K562 (cell line): ENCODE results near the gene DYRK4. TPM values are rescaled to one million over a fixed set of nuclear protein-coding genes. Genes with fewer than 3 reads are reported as not detected.

Source experiments
- ATAC-seq: fragments of 200-7000 bp; cut with Tn5 transposase; 3 replicates; pipeline ENCODE4 v1.9.1; 2020; ENCODE audit warnings: moderate library complexity
- BruUV-seq: library from RNA; stranded (reverse); fragments of 400-500 nt; replicated peaks from 2 replicates; lab custom pipeline; 2021; lab: Mats Ljungman, UMichigan
- CTCF ChIA-PET: fragments of 300-600 bp; formaldehyde crosslinking; extraction: SDS; loops from one replicate; lab custom pipeline; 2021; ENCODE audit warnings: low intra/inter-chr PET ratio; lab: Yijun Ruan, JAX
- POLR2A ChIA-PET: fragments of 300-600, 350-650 bp; sonication (Branson Sonifier 250); formaldehyde crosslinking; extraction: SDS; loops from one replicate; lab custom pipeline; 2021; ENCODE audit warnings: antibody characterized with exemption, inconsistent platforms; lab: Yijun Ruan, JAX
- DNase-seq, 4 experiments: peaks; one replicate each; pipeline versions ENCODE4 v3.0.0 to v3.0.0-alpha.2; 2011 to 2018; ENCODE audit warnings: low spot score in 3 of 4, mixed read lengths in 3 of 4; ENCODE audit errors: extremely low read depth in 1 of 4
- FAIRE-seq: peaks from 2 replicates; lab custom pipeline; 2011; peaks lifted over from hg19 to GRCh38; lab: Jason Lieb, UNC
- H2AFZ ChIP-seq: 2 replicates; pipeline ENCODE4 v1.6.0; 2011; ENCODE audit warnings: low read depth, low read length, control low read depth, inconsistent platforms
- H3K27ac ChIP-seq: fragments of 200-600 bp; 3 replicates; pipeline ENCODE4 v1.8.0; 2011; ENCODE audit warnings: low read depth, mild to moderate bottlenecking, control low read depth, inconsistent platforms, low read length, moderate library complexity, mixed read lengths; ENCODE audit errors: extremely low read depth
- H3K27me3 ChIP-seq, 2 experiments: fragments of 300-600 bp in 1 of 2; 2 replicates in 1 of 2; 3 replicates in 1 of 2; pipeline versions ENCODE4 v1.6.0 to v1.8.0; 2011; ENCODE audit warnings: inconsistent platforms in 2 of 2, low read length in 2 of 2, mild to moderate bottlenecking in 1 of 2, mixed read lengths in 1 of 2, moderate library complexity in 1 of 2; ENCODE audit not compliant: control insufficient read depth in 2 of 2, insufficient read depth in 2 of 2
- H3K36me3 ChIP-seq: fragments of 300-600 bp; 3 replicates; pipeline ENCODE4 v1.8.0; 2011; ENCODE audit warnings: mild to moderate bottlenecking, low read length, inconsistent platforms; ENCODE audit not compliant: control insufficient read depth, insufficient read depth
- H3K4me1 ChIP-seq, 2 experiments: fragments of 200-600 bp in 1 of 2; replicated peaks in 1 of 2; 2 replicates in 1 of 2; 3 replicates in 1 of 2; pipeline versions ENCODE4 v1.5.1 to v1.8.0; 2011; ENCODE audit warnings: inconsistent platforms in 2 of 2, low read length in 2 of 2, mild to moderate bottlenecking in 1 of 2, mixed read lengths in 1 of 2, moderate library complexity in 1 of 2; ENCODE audit not compliant: control insufficient read depth in 2 of 2, insufficient read depth in 2 of 2
- H3K4me2 ChIP-seq: 2 replicates; pipeline ENCODE4 v1.6.1; 2011; ENCODE audit warnings: low read length, control low read depth, inconsistent platforms, mixed read lengths; ENCODE audit not compliant: insufficient read depth
- H3K4me3 ChIP-seq: fragments of 200-600 bp; sonication (generic), shearing (Covaris generic); 2 replicates; pipeline ENCODE4 v1.5.1; 2016; ENCODE audit warnings: control low read depth, inconsistent platforms
- H3K79me2 ChIP-seq: fragments of 200-600 bp; 3 replicates; pipeline ENCODE4 v1.8.0; 2011; ENCODE audit warnings: low read length, inconsistent platforms; ENCODE audit not compliant: control insufficient read depth, insufficient read depth
- H3K9ac ChIP-seq, 2 experiments: 2 replicates each; pipeline versions ENCODE4 v1.6.0 to v1.6.1; 2011; ENCODE audit warnings: low read depth in 2 of 2, low read length in 2 of 2, control low read depth in 1 of 2, inconsistent platforms in 1 of 2, mild to moderate bottlenecking in 1 of 2, mixed read lengths in 1 of 2; ENCODE audit not compliant: insufficient read depth in 1 of 2
- H3K9me1 ChIP-seq: one replicate; pipeline ENCODE4 v1.6.0; 2011; ENCODE audit warnings: inconsistent platforms, mild to moderate bottlenecking, low read length, moderate library complexity; ENCODE audit not compliant: control insufficient read depth, insufficient read depth
- H3K9me3 ChIP-seq: replicated peaks from 2 replicates; pipeline ENCODE4 v1.5.1; 2011; ENCODE audit warnings: low read depth, low read length, inconsistent platforms; ENCODE audit not compliant: control insufficient read depth, insufficient read depth
- H4K20me1 ChIP-seq: replicated peaks from 2 replicates; pipeline ENCODE4 v1.6.1; 2011; ENCODE audit warnings: low read length, inconsistent platforms, mixed read lengths; ENCODE audit not compliant: control insufficient read depth, insufficient read depth
- CREBBP ChIP-seq: IDR thresholded peaks from one replicate; pipeline ENCODE4 v1.6.1; 2012; ENCODE audit warnings: low read depth, mild to moderate bottlenecking, control low read depth, inconsistent platforms, low read length
- EGR1 ChIP-seq: fragments of 450-650 bp; conservative IDR thresholded peaks from 2 replicates; pipeline ENCODE4 v1.6.1; 2017; ENCODE audit warnings: mild to moderate bottlenecking
- ETV1 ChIP-seq: fragments of 450-650 bp; conservative IDR thresholded peaks from 2 replicates; pipeline ENCODE4 v1.6.1; 2016; ENCODE audit warnings: missing genetic modification characterization, control low read depth, low read depth, missing compliant biosample characterization
- FOXA1 ChIP-seq: fragments of 450-650 bp; IDR thresholded peaks from 2 replicates; pipeline ENCODE4 v1.6.1; 2016; ENCODE audit warnings: mild to moderate bottlenecking, borderline replicate concordance
- KAT8 ChIP-seq: fragments of 450-650 bp; IDR thresholded peaks from 2 replicates; pipeline ENCODE4 v1.6.1; 2016; ENCODE audit warnings: low read depth, mild to moderate bottlenecking
- MAFF ChIP-seq: IDR thresholded peaks from 2 replicates; pipeline ENCODE4 v1.6.1; 2012; ENCODE audit warnings: low read length, improper control_type of control experiment
- PURB ChIP-seq: sonication (generic); formaldehyde crosslinking; IDR thresholded peaks from 2 replicates; pipeline ENCODE4 v1.9.0; 2021; ENCODE audit warnings: low read depth, mild to moderate bottlenecking, missing genetic modification reagents
- RFX7 ChIP-seq: fragments of 250-450 bp; sonication (Bioruptor Pico); IDR thresholded peaks from 2 replicates; pipeline ENCODE4 v1.5.1; 2021; ENCODE audit warnings: mild to moderate bottlenecking
- TAL1 ChIP-seq: fragments of 450-650 bp; IDR thresholded peaks from 2 replicates; pipeline ENCODE4 v1.6.1; 2016; ENCODE audit warnings: mild to moderate bottlenecking
- XRCC5 ChIP-seq: fragments of 200-400 bp; formaldehyde crosslinking; IDR thresholded peaks from 2 replicates; pipeline ENCODE4 v1.6.1; 2017; ENCODE audit warnings: low read depth, mild to moderate bottlenecking, low read length
- ZNF696 ChIP-seq: fragments of 250-450 bp; sonication (Bioruptor Pico); conservative IDR thresholded peaks from 2 replicates; pipeline ENCODE4 v1.4.0; 2020; ENCODE audit warnings: mild to moderate bottlenecking, moderate library complexity
- WGBS: fragments of 100-300 bp; shearing (Covaris generic); methylation state at CpG from one replicate; pipeline ENCODE4 v1.1.6; 2016; ENCODE audit warnings: low coverage, mixed read lengths; ENCODE audit not compliant: insufficient coverage; ENCODE audit errors: missing lambda C conversion rate; 5-methylcytosine and 5-hydroxymethylcytosine counted together
- in situ Hi-C: fragments of 300-500 bp; cut with MboI; formaldehyde crosslinking; loops from 4 replicates; pipeline ENCODE4 v1.15.0; 2018; ENCODE audit warnings: inconsistent platforms, mixed read lengths
- intact Hi-C: fragments of 100-400 bp; cut with micrococcal nuclease; formaldehyde crosslinking; loops from 2 replicates; pipeline ENCODE4 v1.14.2; 2022
- polyA plus RNA-seq, 8 experiments: library from polyadenylated mRNA; depleted of rRNA in 4 of 8; stranded (reverse) in 5 of 8; unstranded in 3 of 8; fragments of >200 nt; fragmentation: Nextera tagmentation in 2 of 8; fragmentation: Illumina TruSeq in 1 of 8; extraction: Ambion mirVana in 2 of 8; extraction: Trizol in 1 of 8; gene quantifications; 2 replicates each; pipeline versions ENCODE4 v1.2.1 to v1.2.3, GENCODE V29; 2011 to 2014; ENCODE audit warnings: inconsistent platforms in 1 of 8, missing spikeins in 1 of 8
- total RNA-seq, 7 experiments: library from RNA; depleted of rRNA in 6 of 7; stranded (reverse); fragments of >200 nt in 6 of 7; fragmentation: Illumina TruSeq in 2 of 7; extraction: Trizol in 2 of 7; gene quantifications; 2 replicates each; pipeline versions ENCODE4 v1.2.1 to v1.2.3, GENCODE V29; 2011 to 2021; ENCODE audit warnings: low replicate concordance in 1 of 7
- TF ChIP-seq, protein P1 (sequence below): IDR thresholded peaks from 3 replicates; pipeline ENCODE4 v1.6.1; 2011; ENCODE audit warnings: borderline replicate concordance, mild to moderate bottlenecking; ENCODE audit not compliant: insufficient read length, insufficient read depth
- TF ChIP-seq, protein P2 (sequence below): sonication (generic); formaldehyde crosslinking; IDR thresholded peaks from 2 replicates; pipeline ENCODE4 v1.5.0; 2020; ENCODE audit warnings: missing genetic modification reagents
- TF ChIP-seq, protein P3 (sequence below): fragments of 450-650 bp; formaldehyde crosslinking; IDR thresholded peaks from 2 replicates; pipeline ENCODE4 v1.4.0; 2020; ENCODE audit warnings: mild to moderate bottlenecking, moderate library complexity

Gene DYRK4
- total and polyA plus RNA-seq, 9 of the 15 experiments (the other 6 are each of a cell fraction or from before 2014, with no cell fraction given) = 13.4 to 37.4 (median 22.2) TPM

DNA sequence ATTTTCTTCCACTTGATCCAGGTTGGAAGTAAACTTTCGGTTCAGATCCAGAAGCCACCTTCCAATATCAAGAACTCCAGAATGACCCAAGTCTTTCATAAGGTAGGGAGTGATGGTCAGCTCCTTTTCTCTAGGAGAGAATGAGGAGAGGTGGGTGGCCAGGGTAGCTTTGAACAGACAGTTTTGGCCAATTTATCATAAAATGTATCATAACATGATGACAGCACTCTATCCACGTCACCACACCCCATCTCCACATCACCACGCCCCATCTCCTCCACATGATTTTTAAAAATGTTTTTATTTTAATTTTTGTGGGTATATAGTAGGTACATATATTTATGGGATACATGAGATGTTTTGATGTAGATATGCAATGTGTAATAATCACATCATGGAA, 26.9 kb downstream of the DYRK4 start:
- ChIA-PET POLR2A (no interaction called here), CTCF (no interaction called here)
- no peak for FAIRE-seq
- in situ Hi-C loops (no loop called here), intact Hi-C loops (no loop called here)
- Histone ChIP-seq H3K79me2 (no peaks in the 10 kb centered on the region), H2AFZ (no peak overlapping the region), H3K4me1 (no peaks in the 10 kb centered on the region), H3K27ac (no peak overlapping the region), H3K4me3 (no peak overlapping the region), H3K9me3 (no peaks in the 10 kb centered on the region), H3K4me2 (no peak overlapping the region), H3K9me1 (no peaks in the 10 kb centered on the region), H3K9ac (no peak overlapping the region), H3K27me3 (peaks cover 2 to 15% of the 10 kb centered on the region in 2 experiments; a peak in 3 of 5 replicates), H3K36me3 (no peaks in the 10 kb centered on the region), H4K20me1 (no peaks in the 10 kb centered on the region)
- no peak for TF ChIP-seq TAL1
- TF ChIP-seq MAFF = no peak
- ATAC-seq = no peak
- no peak for DNase-seq
- BruUV-seq = no TSS peak
- WGBS = 18% methylated on average over 3 of the region's 3 CpGs

DNA sequence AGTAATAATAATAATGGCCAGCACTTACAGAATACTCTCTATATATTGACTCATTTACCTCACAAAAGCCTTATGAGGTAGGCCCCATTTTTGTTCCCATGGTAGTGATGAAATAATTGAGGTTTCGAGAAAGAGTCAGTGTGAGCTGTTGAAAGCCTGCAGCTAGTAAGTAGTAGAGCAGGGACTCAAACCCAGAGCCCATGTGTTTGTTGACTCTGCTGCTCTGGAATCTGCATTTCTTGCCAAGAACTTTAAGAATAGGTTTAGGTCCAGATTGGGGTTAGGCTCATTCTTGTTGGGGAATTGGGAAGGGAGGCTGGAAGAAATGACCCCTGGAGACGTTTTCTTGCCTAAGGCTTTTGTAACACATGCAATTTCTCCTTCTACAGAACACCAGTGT, 27.9 kb downstream of the DYRK4 start:
- no peak for FAIRE-seq
- WGBS = 7% methylated on average over 2 of the region's 2 CpGs
- in situ Hi-C loops = no loop called here
- H3K4me3 ChIP-seq = no peak overlapping the region
- no peaks in the 10 kb centered on the region for H3K36me3 ChIP-seq
- no TSS peak for BruUV-seq
- POLR2A ChIA-PET = no interaction called here
- H2AFZ ChIP-seq = no peak overlapping the region
- H3K4me2 ChIP-seq = no peak overlapping the region
- no peaks in the 10 kb centered on the region for H3K4me1 ChIP-seq
- TF ChIP-seq, protein P1, sequence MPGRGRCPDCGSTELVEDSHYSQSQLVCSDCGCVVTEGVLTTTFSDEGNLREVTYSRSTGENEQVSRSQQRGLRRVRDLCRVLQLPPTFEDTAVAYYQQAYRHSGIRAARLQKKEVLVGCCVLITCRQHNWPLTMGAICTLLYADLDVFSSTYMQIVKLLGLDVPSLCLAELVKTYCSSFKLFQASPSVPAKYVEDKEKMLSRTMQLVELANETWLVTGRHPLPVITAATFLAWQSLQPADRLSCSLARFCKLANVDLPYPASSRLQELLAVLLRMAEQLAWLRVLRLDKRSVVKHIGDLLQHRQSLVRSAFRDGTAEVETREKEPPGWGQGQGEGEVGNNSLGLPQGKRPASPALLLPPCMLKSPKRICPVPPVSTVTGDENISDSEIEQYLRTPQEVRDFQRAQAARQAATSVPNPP = no peak
- TF ChIP-seq ETV1 = no peak
- TF ChIP-seq, protein P2, sequence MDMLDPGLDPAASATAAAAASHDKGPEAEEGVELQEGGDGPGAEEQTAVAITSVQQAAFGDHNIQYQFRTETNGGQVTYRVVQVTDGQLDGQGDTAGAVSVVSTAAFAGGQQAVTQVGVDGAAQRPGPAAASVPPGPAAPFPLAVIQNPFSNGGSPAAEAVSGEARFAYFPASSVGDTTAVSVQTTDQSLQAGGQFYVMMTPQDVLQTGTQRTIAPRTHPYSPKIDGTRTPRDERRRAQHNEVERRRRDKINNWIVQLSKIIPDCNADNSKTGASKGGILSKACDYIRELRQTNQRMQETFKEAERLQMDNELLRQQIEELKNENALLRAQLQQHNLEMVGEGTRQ (CRISPR knock-in tag) = no peak
- TF ChIP-seq ZNF696 (CRISPR knock-in tag) = no peak
- TF ChIP-seq CREBBP = no peak
- TF ChIP-seq KAT8 = no peak
- no peak for TF ChIP-seq PURB (CRISPR knock-in tag)
- no peak for TF ChIP-seq FOXA1
- TF ChIP-seq EGR1 = no peak
- TF ChIP-seq XRCC5 = no peak
- TF ChIP-seq, protein P3, sequence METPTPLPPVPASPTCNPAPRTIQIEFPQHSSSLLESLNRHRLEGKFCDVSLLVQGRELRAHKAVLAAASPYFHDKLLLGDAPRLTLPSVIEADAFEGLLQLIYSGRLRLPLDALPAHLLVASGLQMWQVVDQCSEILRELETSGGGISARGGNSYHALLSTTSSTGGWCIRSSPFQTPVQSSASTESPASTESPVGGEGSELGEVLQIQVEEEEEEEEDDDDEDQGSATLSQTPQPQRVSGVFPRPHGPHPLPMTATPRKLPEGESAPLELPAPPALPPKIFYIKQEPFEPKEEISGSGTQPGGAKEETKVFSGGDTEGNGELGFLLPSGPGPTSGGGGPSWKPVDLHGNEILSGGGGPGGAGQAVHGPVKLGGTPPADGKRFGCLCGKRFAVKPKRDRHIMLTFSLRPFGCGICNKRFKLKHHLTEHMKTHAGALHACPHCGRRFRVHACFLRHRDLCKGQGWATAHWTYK (CRISPR knock-in tag) = no peak
- no peak for TF ChIP-seq RFX7 (CRISPR knock-in tag)
- TF ChIP-seq, all 486 proteins: peak for 0
- no peaks in the 10 kb centered on the region for H3K9me3 ChIP-seq
- H3K9me1 ChIP-seq = no peaks in the 10 kb centered on the region
- H4K20me1 ChIP-seq = no peaks in the 10 kb centered on the region
- no peak for ATAC-seq
- no peak overlapping the region for H3K27ac ChIP-seq
- H3K9ac ChIP-seq = no peak overlapping the region
- H3K27me3 ChIP-seq = peaks cover 3 to 22% of the 10 kb centered on the region in 2 experiments; a peak in 3 of 5 replicates
- intact Hi-C loops = no loop called here
- no peak for DNase-seq
- CTCF ChIA-PET = no interaction called here
- no peaks in the 10 kb centered on the region for H3K79me2 ChIP-seq
